Endothelial cell of umbilical vein (primary cell): Measurements from ENCODE around the gene TGIF1. TPM values are rescaled to one million over a fixed set of nuclear protein-coding genes. Genes with fewer than 3 reads are reported as not detected.

Experiments used
- BruUV-seq: library from RNA; stranded (reverse); fragments of 400-500 nt; replicated peaks from 2 replicates; lab custom pipeline; 2021; lab: Mats Ljungman, UMichigan
- CTCF ChIA-PET: fragments of 300-600, 350-600 bp; sonication (Branson Sonifier 250); formaldehyde crosslinking; loops from one replicate; lab custom pipeline; 2021; ENCODE audit warnings: antibody characterized with exemption, inconsistent platforms; lab: Charles Lee
- POLR2A ChIA-PET: fragments of 300-600, 350-600 bp; sonication (Branson Sonifier 250); formaldehyde crosslinking; loops from one replicate; lab custom pipeline; 2021; ENCODE audit warnings: antibody characterized with exemption, inconsistent platforms; lab: Charles Lee
- DNase-seq: peaks from one replicate; pipeline ENCODE4 v3.0.0-alpha.2; 2011; ENCODE audit warnings: low read depth, low spot score
- FAIRE-seq: peaks from 2 replicates; lab custom pipeline; 2011; peaks lifted over from hg19 to GRCh38; lab: Jason Lieb, UNC
- H2AFZ ChIP-seq: 2 replicates; pipeline ENCODE4 v1.6.0; 2012; ENCODE audit warnings: low read depth, low read length, control low read depth, inconsistent platforms
- H3K27ac ChIP-seq: 2 replicates; pipeline ENCODE4 v1.5.1; 2011; ENCODE audit warnings: low read depth, mild to moderate bottlenecking, control low read depth, low read length, moderate library complexity; ENCODE audit not compliant: insufficient read depth
- H3K27me3 ChIP-seq, 2 experiments: 2 replicates each; pipeline versions ENCODE4 v1.6.0 to v1.6.1; 2011; ENCODE audit warnings: low read length in 2 of 2, mixed read lengths in 1 of 2; ENCODE audit not compliant: control insufficient read depth in 2 of 2, insufficient read depth in 2 of 2
- H3K36me3 ChIP-seq, 2 experiments: 2 replicates in 1 of 2; 3 replicates in 1 of 2; pipeline ENCODE4 v1.5.1; 2011; ENCODE audit warnings: low read length in 2 of 2, mild to moderate bottlenecking in 1 of 2, moderate library complexity in 1 of 2; ENCODE audit not compliant: control insufficient read depth in 2 of 2, insufficient read depth in 2 of 2; ENCODE audit errors: extremely low read depth in 1 of 2
- H3K4me1 ChIP-seq: 3 replicates; pipeline ENCODE4 v1.5.1; 2011; ENCODE audit warnings: mild to moderate bottlenecking, low read length; ENCODE audit not compliant: control insufficient read depth, insufficient read depth; ENCODE audit errors: extremely low read depth
- H3K4me2 ChIP-seq: 2 replicates; pipeline ENCODE4 v1.6.1; 2011; ENCODE audit warnings: low read length, control low read depth, mixed read lengths; ENCODE audit not compliant: insufficient read depth
- H3K4me3 ChIP-seq, 3 experiments: fragments of 200-600 bp in 1 of 3; sonication (generic), shearing (Covaris generic) in 1 of 3; replicated peaks in 1 of 3; 2 replicates each; pipeline ENCODE4 v1.5.1; 2011 to 2016; ENCODE audit warnings: control low read depth in 3 of 3, low read length in 3 of 3, mild to moderate bottlenecking in 2 of 3, inconsistent platforms in 1 of 3, low read depth in 1 of 3, moderate library complexity in 1 of 3; ENCODE audit not compliant: insufficient read depth in 1 of 3
- H3K79me2 ChIP-seq: 2 replicates; pipeline ENCODE4 v1.6.0; 2012; ENCODE audit warnings: low read length, inconsistent platforms; ENCODE audit not compliant: control insufficient read depth, insufficient read depth
- H3K9ac ChIP-seq: replicated peaks from 2 replicates; pipeline ENCODE3; 2011; ENCODE audit warnings: low read length, control low read depth; ENCODE audit not compliant: insufficient read depth; ENCODE audit errors: extremely low read depth
- H3K9me1 ChIP-seq: replicated peaks from 3 replicates; pipeline ENCODE4 v1.6.0; 2011; ENCODE audit warnings: mild to moderate bottlenecking, low read length; ENCODE audit not compliant: control insufficient read depth, insufficient read depth; ENCODE audit errors: extremely low read depth
- H3K9me3 ChIP-seq: replicated peaks from 2 replicates; pipeline ENCODE4 v1.5.1; 2012; ENCODE audit warnings: low read length, inconsistent platforms; ENCODE audit not compliant: control insufficient read depth, insufficient read depth
- H4K20me1 ChIP-seq: replicated peaks from 2 replicates; pipeline ENCODE3; 2011; ENCODE audit warnings: mild to moderate bottlenecking, low read length; ENCODE audit not compliant: control insufficient read depth, insufficient read depth; ENCODE audit errors: extremely low read depth
- EZH2 ChIP-seq: IDR thresholded peaks from 2 replicates; pipeline ENCODE4 v1.6.1; 2012; ENCODE audit warnings: borderline replicate concordance, low read depth, mild to moderate bottlenecking, moderate library complexity, low read length, inconsistent platforms; ENCODE audit not compliant: severe bottlenecking
- FOS ChIP-seq: IDR thresholded peaks from 2 replicates; pipeline ENCODE4 v1.6.1; 2011; ENCODE audit warnings: mild to moderate bottlenecking, low read length, moderate library complexity, borderline replicate concordance; ENCODE audit not compliant: insufficient read depth
- GATA2 ChIP-seq: IDR thresholded peaks from 2 replicates; pipeline ENCODE4 v1.7.0; 2011; ENCODE audit warnings: low read depth, mild to moderate bottlenecking, moderate library complexity, mixed read lengths, low read length; ENCODE audit not compliant: insufficient read length, insufficient read depth
- JUN ChIP-seq: IDR thresholded peaks from 2 replicates; pipeline ENCODE4 v1.6.1; 2011; ENCODE audit warnings: borderline replicate concordance, low read depth; ENCODE audit not compliant: insufficient read length, insufficient read depth
- MYC ChIP-seq: IDR thresholded peaks from one replicate; pipeline ENCODE4 v1.6.1; 2011; ENCODE audit warnings: mild to moderate bottlenecking, low read depth, low read length
- POLR2A ChIP-seq: IDR thresholded peaks from 2 replicates; pipeline ENCODE4 v1.6.1; 2012; ENCODE audit warnings: low read depth, mild to moderate bottlenecking, control low read depth, low read length
- POLR2AphosphoS5 ChIP-seq: IDR thresholded peaks from 2 replicates; pipeline ENCODE4 v1.6.1; 2012; ENCODE audit warnings: low read depth, mild to moderate bottlenecking, control low read depth, low read length, moderate library complexity; ENCODE audit not compliant: insufficient read depth
- dilution Hi-C: fragments of 300-500 bp; cut with MboI; formaldehyde crosslinking; loops from one replicate; pipeline ENCODE4 v1.15.0; 2019; ENCODE audit warnings: low sequenced_read_pairs; ENCODE audit not compliant: extremely low pct_ligation_motif_present
- intact Hi-C: fragments of 100-400 bp; cut with micrococcal nuclease; formaldehyde crosslinking; loops from one replicate; pipeline ENCODE4 v1.10.0; 2022
- polyA plus RNA-seq, 4 experiments: library from polyadenylated mRNA; depleted of rRNA in 3 of 4; stranded (reverse) in 3 of 4; unstranded in 1 of 4; fragments of >200 nt; gene quantifications; 2 replicates each; pipeline versions ENCODE4 v1.2.1 to v1.2.3, GENCODE V29; 2011 to 2012; ENCODE audit warnings: missing spikeins in 1 of 4
- total RNA-seq: library from RNA; stranded (reverse); gene quantifications from 2 replicates; pipeline ENCODE4 v1.2.3, GENCODE V29; 2021
- TF ChIP-seq, protein P1 (sequence below), 2 donors: IDR thresholded peaks; 1 replicate in 1 of 2; 2 replicates in 1 of 2; pipeline ENCODE4 v1.5.1; 2011; ENCODE audit warnings: low read length in 2 of 2, mild to moderate bottlenecking in 2 of 2, moderate library complexity in 2 of 2, control low read depth in 1 of 2, inconsistent platforms in 1 of 2, low read depth in 1 of 2; ENCODE audit not compliant: insufficient read depth in 1 of 2; ENCODE audit errors: extremely low read depth in 1 of 2
- TF ChIP-seq, protein P2 (sequence below): IDR thresholded peaks from 2 replicates; pipeline ENCODE4 v1.6.1; 2011; ENCODE audit not compliant: insufficient read depth, insufficient read length

Gene TGIF1
- total and polyA plus RNA-seq, 2 donors (not counting 3 experiments of a cell fraction or from before 2014, with no cell fraction given) = 75.6 to 96.6 TPM

DNA sequence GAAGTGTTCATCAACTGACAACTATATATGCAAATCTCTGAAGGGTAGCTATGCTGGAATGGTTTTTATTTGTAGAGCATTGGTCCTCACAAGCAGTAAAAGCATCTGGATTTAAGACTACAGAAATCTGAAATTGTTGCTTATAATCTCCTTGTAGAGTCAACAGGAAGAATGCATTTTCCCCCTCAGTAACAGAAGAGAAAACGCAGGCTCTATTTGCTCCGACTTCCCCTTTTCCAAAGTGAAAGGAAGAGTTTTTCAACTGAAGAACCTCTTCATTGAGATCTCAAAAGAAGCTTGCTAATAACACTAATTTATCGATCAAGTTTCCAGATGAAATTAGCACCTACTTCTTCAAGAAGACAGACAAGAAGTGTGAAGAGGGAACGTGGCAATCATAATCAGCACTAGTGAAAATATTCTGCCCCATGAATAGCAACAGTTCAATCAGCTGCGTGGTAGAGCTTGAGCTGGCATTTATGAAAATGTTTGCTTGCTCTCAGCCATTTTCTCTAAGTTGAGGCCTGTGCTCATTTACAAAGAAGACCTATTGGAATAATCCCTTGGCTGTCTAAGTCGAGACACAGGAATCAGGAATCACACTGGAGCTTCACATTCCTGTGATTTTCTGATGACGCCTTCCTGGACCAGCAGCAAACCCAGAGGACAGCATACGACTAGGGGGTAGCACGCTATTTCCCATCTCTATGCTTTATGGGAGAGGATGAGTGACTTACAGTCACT is 43.7 kb downstream of the TGIF1 start:
- dilution Hi-C loops = no loop called here
- intact Hi-C loops = no loop called here
- Histone ChIP-seq H3K4me1 (no peaks in the 10 kb centered on the region), H3K9me3 (no peaks in the 10 kb centered on the region), H3K4me2 (no peak overlapping the region), H2AFZ (no peak overlapping the region), H3K9ac (no peak overlapping the region), H3K36me3 (no peaks in the 10 kb centered on the region), H3K79me2 (no peaks in the 10 kb centered on the region), H3K4me3 (no peak overlapping the region), H3K27ac (no peak overlapping the region), H4K20me1 (no peaks in the 10 kb centered on the region), H3K27me3 (peaks cover 0 to 2% of the 10 kb centered on the region in 2 experiments), H3K9me1 (no peaks in the 10 kb centered on the region)
- CTCF ChIA-PET = interaction anchor here (1.1 to 3.1 kb wide), 7 partner anchors 10 to 502 kb away, joined by 3 to 8 read pairs (median 4); partner anchors contain the start of gene TGIF1
- TF ChIP-seq EZH2 (no peak), GATA2 (no peak), JUN (no peak), FOS (no peak), POLR2A (no peak), MYC (no peak), POLR2AphosphoS5 (no peak)
- TF ChIP-seq, protein P1, sequence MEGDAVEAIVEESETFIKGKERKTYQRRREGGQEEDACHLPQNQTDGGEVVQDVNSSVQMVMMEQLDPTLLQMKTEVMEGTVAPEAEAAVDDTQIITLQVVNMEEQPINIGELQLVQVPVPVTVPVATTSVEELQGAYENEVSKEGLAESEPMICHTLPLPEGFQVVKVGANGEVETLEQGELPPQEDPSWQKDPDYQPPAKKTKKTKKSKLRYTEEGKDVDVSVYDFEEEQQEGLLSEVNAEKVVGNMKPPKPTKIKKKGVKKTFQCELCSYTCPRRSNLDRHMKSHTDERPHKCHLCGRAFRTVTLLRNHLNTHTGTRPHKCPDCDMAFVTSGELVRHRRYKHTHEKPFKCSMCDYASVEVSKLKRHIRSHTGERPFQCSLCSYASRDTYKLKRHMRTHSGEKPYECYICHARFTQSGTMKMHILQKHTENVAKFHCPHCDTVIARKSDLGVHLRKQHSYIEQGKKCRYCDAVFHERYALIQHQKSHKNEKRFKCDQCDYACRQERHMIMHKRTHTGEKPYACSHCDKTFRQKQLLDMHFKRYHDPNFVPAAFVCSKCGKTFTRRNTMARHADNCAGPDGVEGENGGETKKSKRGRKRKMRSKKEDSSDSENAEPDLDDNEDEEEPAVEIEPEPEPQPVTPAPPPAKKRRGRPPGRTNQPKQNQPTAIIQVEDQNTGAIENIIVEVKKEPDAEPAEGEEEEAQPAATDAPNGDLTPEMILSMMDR (IDR thresholded peaks at IDR 0.05; ENCODE audit: extremely low read depth in 1 of 2, insufficient read depth in 1 of 2, low read depth in 1 of 2, low read length in 2 of 2) = no peak
- TF ChIP-seq, protein P2, sequence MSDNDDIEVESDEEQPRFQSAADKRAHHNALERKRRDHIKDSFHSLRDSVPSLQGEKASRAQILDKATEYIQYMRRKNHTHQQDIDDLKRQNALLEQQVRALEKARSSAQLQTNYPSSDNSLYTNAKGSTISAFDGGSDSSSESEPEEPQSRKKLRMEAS = no peak
- no TSS peak for BruUV-seq
- FAIRE-seq (no peak), DNase-seq (no peak)
- POLR2A ChIA-PET = no interaction called here
